H1 (cell line): ENCODE results near the gene ACTN4.

ENCODE experiments used
- GTF2F1 ChIP-seq: IDR thresholded peaks from 2 replicates; pipeline ENCODE4 v1.6.1; 2012; ENCODE audit warnings: low read depth, low read length, improper control_type of control experiment, borderline replicate concordance
- TF ChIP-seq, protein P1 (sequence below), 3 experiments: IDR thresholded peaks; 1 replicate in 2 of 3; 2 replicates in 1 of 3; pipeline versions ENCODE4 v1.5.1 to v1.6.1; 2011; ENCODE audit warnings: low read length in 3 of 3, mild to moderate bottlenecking in 3 of 3, inconsistent platforms in 2 of 3, low read depth in 1 of 3, moderate library complexity in 1 of 3; ENCODE audit not compliant: insufficient read depth in 1 of 3; ENCODE audit errors: control extremely low read depth in 1 of 3

- no peak for TF ChIP-seq GTF2F1
- TF ChIP-seq, protein P1, sequence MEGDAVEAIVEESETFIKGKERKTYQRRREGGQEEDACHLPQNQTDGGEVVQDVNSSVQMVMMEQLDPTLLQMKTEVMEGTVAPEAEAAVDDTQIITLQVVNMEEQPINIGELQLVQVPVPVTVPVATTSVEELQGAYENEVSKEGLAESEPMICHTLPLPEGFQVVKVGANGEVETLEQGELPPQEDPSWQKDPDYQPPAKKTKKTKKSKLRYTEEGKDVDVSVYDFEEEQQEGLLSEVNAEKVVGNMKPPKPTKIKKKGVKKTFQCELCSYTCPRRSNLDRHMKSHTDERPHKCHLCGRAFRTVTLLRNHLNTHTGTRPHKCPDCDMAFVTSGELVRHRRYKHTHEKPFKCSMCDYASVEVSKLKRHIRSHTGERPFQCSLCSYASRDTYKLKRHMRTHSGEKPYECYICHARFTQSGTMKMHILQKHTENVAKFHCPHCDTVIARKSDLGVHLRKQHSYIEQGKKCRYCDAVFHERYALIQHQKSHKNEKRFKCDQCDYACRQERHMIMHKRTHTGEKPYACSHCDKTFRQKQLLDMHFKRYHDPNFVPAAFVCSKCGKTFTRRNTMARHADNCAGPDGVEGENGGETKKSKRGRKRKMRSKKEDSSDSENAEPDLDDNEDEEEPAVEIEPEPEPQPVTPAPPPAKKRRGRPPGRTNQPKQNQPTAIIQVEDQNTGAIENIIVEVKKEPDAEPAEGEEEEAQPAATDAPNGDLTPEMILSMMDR (IDR thresholded peaks at IDR 0.05; ENCODE audit: control extremely low read depth in 1 of 3, insufficient read depth in 1 of 3, low read depth in 1 of 3, low read length in 3 of 3), result no peak
These were observed 53.5 kb downstream of the ACTN4 start for GRCh38 chr19:38700902-38701454.
